NCI-H128 (cell line): Measurements from ENCODE around the gene GINS1.
A peak's percentile ranks its signal among the peaks of the same experiment; 100 is the strongest.

Experiments
- DNase-seq: peaks from one replicate; lab custom pipeline; 2025; ENCODE audit not compliant: unreplicated experiment; lab: John Stamatoyannopoulos, UW

GINS1 gene

GRCh38 chr20:25407311-25408169, at the start of gene GINS1:
Gene GINS1 (plus strand): TSS chr20:25407673. CDS start chr20:25407821, 148 bp downstream.
- peak; percentile 93 for DNase-seq

GRCh38 chr20:25360631-25361286, 46.7 kb upstream of the GINS1 start:
- DNase-seq, result no peak

- no peak for DNase-seq
These were observed 46.2 kb upstream of the GINS1 start for GRCh38 chr20:25361287-25361683.

- DNase-seq, result no peak
These were observed 43.2 kb upstream of the GINS1 start for GRCh38 chr20:25364180-25364788.

GRCh38 chr20:25364879-25365699, 42.4 kb upstream of the GINS1 start:
- DNase-seq, result no peak

- DNase-seq, result no peak
These were observed 38.9 kb upstream of the GINS1 start for GRCh38 chr20:25368526-25368925.

GRCh38 chr20:25368976-25369375, 38.5 kb upstream of the GINS1 start:
- no peak for DNase-seq

- DNase-seq, result no peak
These were observed 37.9 kb upstream of the GINS1 start for GRCh38 chr20:25369529-25369928.

GRCh38 chr20:25369971-25370370, 37.5 kb upstream of the GINS1 start:
- no peak for DNase-seq

- DNase-seq, result no peak
These were observed 34.7 kb upstream of the GINS1 start for GRCh38 chr20:25372584-25373336.

- DNase-seq, result no peak
These were observed 32.6 kb upstream of the GINS1 start for GRCh38 chr20:25374842-25375241.

- DNase-seq, result no peak
These were observed 31.2 kb upstream of the GINS1 start for GRCh38 chr20:25376236-25376635.

- DNase-seq, result no peak
These were observed 30.6 kb upstream of the GINS1 start for GRCh38 chr20:25376886-25377285.

GRCh38 chr20:25378189-25378883, 29.1 kb upstream of the GINS1 start:
- no peak for DNase-seq

GRCh38 chr20:25378884-25379733, 28.4 kb upstream of the GINS1 start:
- no peak for DNase-seq

GRCh38 chr20:25380945-25381614, 26.4 kb upstream of the GINS1 start:
- DNase-seq, result no peak

GRCh38 chr20:25382704-25383370, 24.6 kb upstream of the GINS1 start:
- DNase-seq, result no peak

- DNase-seq, result no peak
These were observed 18.0 kb upstream of the GINS1 start for GRCh38 chr20:25389401-25389857.
